Neural cell (in vitro differentiated cells): Measurements from ENCODE around the gene TNPO2. TPM values are rescaled to one million over a fixed set of nuclear protein-coding genes. Genes with fewer than 3 reads are reported as not detected.

Source experiments
- H2AFZ ChIP-seq: fragments of 200-600, 300-800 bp; sonication (generic), shearing (Covaris generic); 2 replicates; pipeline ENCODE4 v1.6.0; 2014; ENCODE audit warnings: low read depth, mild to moderate bottlenecking, antibody characterized with exemption, low read length, moderate library complexity
- H3F3A ChIP-seq: fragments of 200-600 bp; shearing (Covaris generic); 2 replicates; pipeline ENCODE4 v1.6.1; 2016; ENCODE audit warnings: mild to moderate bottlenecking, moderate library complexity, mixed read lengths, antibody characterized with exemption, low read length; ENCODE audit not compliant: insufficient read depth, poor library complexity, severe bottlenecking
- H3K27ac ChIP-seq: fragments of 200-600, 300-800 bp; sonication (generic), shearing (Covaris generic); 2 replicates; pipeline ENCODE4 v1.5.1; 2014; ENCODE audit warnings: mild to moderate bottlenecking, low read length, moderate library complexity
- H3K27me3 ChIP-seq: fragments of 300-800, 200-600 bp; sonication (generic), shearing (Covaris generic); 2 replicates; pipeline ENCODE4 v1.6.0; 2014; ENCODE audit warnings: mild to moderate bottlenecking, low read depth, low read length, moderate library complexity; ENCODE audit not compliant: insufficient read depth
- H3K36me3 ChIP-seq: fragments of 300-800, 200-600 bp; sonication (generic), shearing (Covaris generic); 2 replicates; pipeline ENCODE4 v1.5.1; 2014; ENCODE audit warnings: mild to moderate bottlenecking, antibody characterized with exemption, low read length, moderate library complexity; ENCODE audit not compliant: insufficient read depth
- H3K4me2 ChIP-seq: fragments of 300-800, 200-600 bp; sonication (generic), shearing (Covaris generic); 2 replicates; pipeline ENCODE4 v1.6.0; 2014; ENCODE audit warnings: mild to moderate bottlenecking, low read length
- H3K4me3 ChIP-seq: fragments of 300-800, 200-600 bp; sonication (generic), shearing (Covaris generic); 2 replicates; pipeline ENCODE4 v1.5.1; 2014; ENCODE audit warnings: mild to moderate bottlenecking, low read length, moderate library complexity
- H3K79me2 ChIP-seq: fragments of 200-600 bp; shearing (Covaris generic); replicated peaks from 2 replicates; pipeline ENCODE4 v1.6.0; 2014; ENCODE audit warnings: mild to moderate bottlenecking, low read length, moderate library complexity; ENCODE audit not compliant: insufficient read depth
- H3K9ac ChIP-seq: fragments of 300-800, 200-600 bp; sonication (generic), shearing (Covaris generic); 2 replicates; pipeline ENCODE4 v1.6.1; 2016; ENCODE audit warnings: mild to moderate bottlenecking, low read length, mixed read lengths
- H3K9me2 ChIP-seq: fragments of 200-600 bp; shearing (Covaris generic); 2 replicates; pipeline ENCODE4 v1.6.1; 2016; ENCODE audit warnings: mild to moderate bottlenecking, low read length, mixed read lengths; ENCODE audit not compliant: insufficient read depth
- H3K9me3 ChIP-seq: fragments of 200-600, 300-800 bp; sonication (generic), shearing (Covaris generic); 2 replicates; pipeline ENCODE4 v1.6.1; 2016; ENCODE audit warnings: mild to moderate bottlenecking, mixed run types, low read length, moderate library complexity, mixed read lengths
- H4K20me1 ChIP-seq: fragments of 200-600 bp; shearing (Covaris generic); 2 replicates; pipeline ENCODE4 v1.6.1; 2016; ENCODE audit warnings: mild to moderate bottlenecking, mixed run types; ENCODE audit not compliant: insufficient read depth
- EP300 ChIP-seq: fragments of 450-650 bp; conservative IDR thresholded peaks from 2 replicates; pipeline ENCODE4 v1.6.1; 2014; ENCODE audit warnings: antibody characterized with exemption, mild to moderate bottlenecking, moderate library complexity; ENCODE audit not compliant: poor library complexity, severe bottlenecking
- EZH2 ChIP-seq: fragments of 200-600, 300-800 bp; shearing (Covaris generic), sonication (generic); IDR thresholded peaks from 2 replicates; pipeline ENCODE4 v1.6.1; 2014; ENCODE audit warnings: antibody characterized with exemption, low read length, borderline replicate concordance, mild to moderate bottlenecking; ENCODE audit not compliant: insufficient read depth, poor library complexity, severe bottlenecking
- MXI1 ChIP-seq: fragments of 450-650 bp; conservative IDR thresholded peaks from 2 replicates; pipeline ENCODE4 v1.6.1; 2014; ENCODE audit warnings: antibody characterized with exemption, mild to moderate bottlenecking; ENCODE audit not compliant: poor library complexity, severe bottlenecking
- POLR2AphosphoS5 ChIP-seq: IDR thresholded peaks from 2 replicates; pipeline ENCODE4 v1.6.1; 2012
- RAD21 ChIP-seq: fragments of 450-650 bp; conservative IDR thresholded peaks from 2 replicates; pipeline ENCODE4 v1.6.1; 2014; ENCODE audit warnings: antibody characterized with exemption, mild to moderate bottlenecking, moderate library complexity
- REST ChIP-seq: IDR thresholded peaks from 2 replicates; pipeline ENCODE4 v1.6.1; 2012; ENCODE audit warnings: borderline replicate concordance
- SMC3 ChIP-seq: fragments of 450-650 bp; conservative IDR thresholded peaks from 2 replicates; pipeline ENCODE4 v1.6.1; 2014; ENCODE audit warnings: antibody characterized with exemption, mild to moderate bottlenecking, moderate library complexity; ENCODE audit not compliant: poor library complexity
- TAF1 ChIP-seq: IDR thresholded peaks from 2 replicates; pipeline ENCODE4 v1.6.1; 2012; ENCODE audit warnings: low read depth
- polyA plus RNA-seq: library from polyadenylated mRNA; depleted of rRNA; stranded (reverse); fragments of >200 nt; gene quantifications from 2 replicates; pipeline ENCODE4 v1.2.3, GENCODE V29; 2014
- TF ChIP-seq, protein P1 (sequence below): fragments of 450-650 bp; IDR thresholded peaks from 2 replicates; pipeline ENCODE4 v1.5.1; 2014; ENCODE audit warnings: antibody characterized with exemption, mild to moderate bottlenecking, moderate library complexity; ENCODE audit not compliant: poor library complexity, severe bottlenecking

TNPO2 gene
- polyA plus RNA-seq, 1 donor from 2014 or later, result 98.6 TPM

DNA sequence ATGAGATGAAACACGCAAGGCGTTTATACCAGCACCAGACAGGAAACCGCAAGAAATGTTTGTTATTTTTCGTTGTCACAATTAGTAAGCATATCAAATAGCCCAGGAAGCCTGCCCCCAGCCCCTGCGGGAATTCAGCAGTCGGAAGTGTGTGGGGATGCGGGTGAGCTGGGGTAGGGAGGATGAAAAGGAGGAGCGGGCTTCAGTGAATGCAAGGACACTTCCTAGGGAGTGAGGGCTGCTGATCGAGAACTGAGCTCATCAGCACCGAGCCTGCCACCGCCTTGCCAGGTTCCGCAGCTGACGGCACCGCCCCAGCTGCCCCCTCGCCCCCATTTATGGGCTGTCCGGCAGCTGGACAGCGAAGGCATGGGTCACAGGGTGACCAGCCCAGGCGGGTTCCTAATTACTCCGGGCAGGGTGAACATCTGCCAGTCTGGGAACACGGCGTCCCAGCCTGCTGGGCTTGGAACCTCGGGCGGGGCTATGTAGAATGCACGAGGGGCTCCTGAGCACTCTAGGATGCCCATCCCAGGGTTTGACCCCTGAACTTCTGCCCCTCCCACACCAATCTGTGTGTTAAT, 26.3 kb upstream of the TNPO2 start:
- H3K9me2 ChIP-seq, result no peaks in the 10 kb centered on the region
- H3K4me3 ChIP-seq, result no peak overlapping the region
- H3K9ac ChIP-seq, result no peak overlapping the region
- no peaks in the 10 kb centered on the region for H3K36me3 ChIP-seq
- H3K27ac ChIP-seq, result no peak overlapping the region
- TF ChIP-seq, protein P1, sequence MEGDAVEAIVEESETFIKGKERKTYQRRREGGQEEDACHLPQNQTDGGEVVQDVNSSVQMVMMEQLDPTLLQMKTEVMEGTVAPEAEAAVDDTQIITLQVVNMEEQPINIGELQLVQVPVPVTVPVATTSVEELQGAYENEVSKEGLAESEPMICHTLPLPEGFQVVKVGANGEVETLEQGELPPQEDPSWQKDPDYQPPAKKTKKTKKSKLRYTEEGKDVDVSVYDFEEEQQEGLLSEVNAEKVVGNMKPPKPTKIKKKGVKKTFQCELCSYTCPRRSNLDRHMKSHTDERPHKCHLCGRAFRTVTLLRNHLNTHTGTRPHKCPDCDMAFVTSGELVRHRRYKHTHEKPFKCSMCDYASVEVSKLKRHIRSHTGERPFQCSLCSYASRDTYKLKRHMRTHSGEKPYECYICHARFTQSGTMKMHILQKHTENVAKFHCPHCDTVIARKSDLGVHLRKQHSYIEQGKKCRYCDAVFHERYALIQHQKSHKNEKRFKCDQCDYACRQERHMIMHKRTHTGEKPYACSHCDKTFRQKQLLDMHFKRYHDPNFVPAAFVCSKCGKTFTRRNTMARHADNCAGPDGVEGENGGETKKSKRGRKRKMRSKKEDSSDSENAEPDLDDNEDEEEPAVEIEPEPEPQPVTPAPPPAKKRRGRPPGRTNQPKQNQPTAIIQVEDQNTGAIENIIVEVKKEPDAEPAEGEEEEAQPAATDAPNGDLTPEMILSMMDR, result no peak
- TF ChIP-seq RAD21 (no peak), REST (no peak), TAF1 (no peak), POLR2AphosphoS5 (no peak), MXI1 (no peak), EZH2 (no peak), SMC3 (no peak), EP300 (no peak)
- no peaks in the 10 kb centered on the region for H3K79me2 ChIP-seq
- no peaks in the 10 kb centered on the region for H4K20me1 ChIP-seq
- H3K4me2 ChIP-seq, result no peak overlapping the region
- peaks cover 20% of the 10 kb centered on the region for H3K27me3 ChIP-seq
- H2AFZ ChIP-seq, result no peak overlapping the region
- no peaks in the 10 kb centered on the region for H3F3A ChIP-seq
- no peaks in the 10 kb centered on the region for H3K9me3 ChIP-seq

DNA sequence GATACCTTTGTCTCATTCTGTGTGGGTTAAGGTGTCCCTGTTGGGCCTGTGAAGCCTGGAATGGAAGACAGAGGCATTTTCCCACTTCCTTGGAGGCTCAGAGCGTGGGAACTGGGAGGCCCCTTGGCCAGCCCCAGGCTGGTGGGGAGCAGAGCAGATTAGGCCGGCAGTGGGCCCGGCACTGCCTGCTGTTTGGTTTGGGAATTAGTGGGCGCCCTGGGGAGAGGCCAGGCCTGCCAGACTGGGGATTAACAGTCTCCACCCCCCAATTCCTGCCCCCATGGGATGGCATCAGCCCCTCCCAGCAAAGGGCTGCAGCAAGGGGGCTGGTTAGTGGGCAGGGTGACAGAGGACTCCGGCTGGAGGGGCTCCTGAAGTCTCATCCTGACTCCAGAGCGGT, 24.8 kb upstream of the TNPO2 start:
- Histone ChIP-seq H3K79me2 (no peaks in the 10 kb centered on the region), H3K36me3 (no peaks in the 10 kb centered on the region), H3K9ac (no peak overlapping the region), H3K27me3 (peaks cover 20% of the 10 kb centered on the region), H3F3A (no peaks in the 10 kb centered on the region), H3K4me2 (no peak overlapping the region), H3K9me3 (no peaks in the 10 kb centered on the region), H3K9me2 (no peaks in the 10 kb centered on the region), H3K27ac (no peak overlapping the region), H2AFZ (no peak overlapping the region), H3K4me3 (no peak overlapping the region), H4K20me1 (no peaks in the 10 kb centered on the region)
- TF ChIP-seq REST (no peak), MXI1 (no peak), TAF1 (no peak)
